ENCODE data around the gene FAM107B.

FAM107B gene

DNA sequence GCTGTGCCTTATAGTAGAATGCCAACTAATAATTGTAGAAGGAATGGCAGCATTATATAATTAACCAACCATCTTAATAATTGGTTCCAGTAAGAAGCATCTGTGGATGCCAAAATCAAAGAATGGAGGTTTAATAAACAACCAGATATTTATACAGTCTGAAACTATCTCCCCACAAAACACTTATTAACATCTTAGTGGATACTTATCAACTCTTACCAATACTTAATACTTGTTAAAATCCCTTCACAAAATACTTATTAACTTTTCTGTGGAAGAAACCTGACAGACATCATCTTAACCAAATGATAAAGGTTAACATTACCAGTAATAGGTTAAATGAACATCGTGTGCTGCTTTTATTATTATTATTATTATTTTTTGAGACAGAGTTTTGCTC, 29.1 kb upstream of the FAM107B start:
- no peak overlapping the region for H3K27ac Mint-ChIP-seq
- H3K36me3 Mint-ChIP-seq (ENCODE audit: low read depth) = no peaks in the 10 kb centered on the region
- peaks cover 6% of the 10 kb centered on the region for H3K9me3 Mint-ChIP-seq
- no peak for DNase-seq
- H3K27me3 Mint-ChIP-seq (ENCODE audit: low read depth, poor library complexity) = peaks cover 9% of the 10 kb centered on the region
- H3K4me1 Mint-ChIP-seq = peaks cover 6% of the 10 kb centered on the region
- H3K4me3 Mint-ChIP-seq = no peak overlapping the region
- TF ChIP-seq, protein P1, sequence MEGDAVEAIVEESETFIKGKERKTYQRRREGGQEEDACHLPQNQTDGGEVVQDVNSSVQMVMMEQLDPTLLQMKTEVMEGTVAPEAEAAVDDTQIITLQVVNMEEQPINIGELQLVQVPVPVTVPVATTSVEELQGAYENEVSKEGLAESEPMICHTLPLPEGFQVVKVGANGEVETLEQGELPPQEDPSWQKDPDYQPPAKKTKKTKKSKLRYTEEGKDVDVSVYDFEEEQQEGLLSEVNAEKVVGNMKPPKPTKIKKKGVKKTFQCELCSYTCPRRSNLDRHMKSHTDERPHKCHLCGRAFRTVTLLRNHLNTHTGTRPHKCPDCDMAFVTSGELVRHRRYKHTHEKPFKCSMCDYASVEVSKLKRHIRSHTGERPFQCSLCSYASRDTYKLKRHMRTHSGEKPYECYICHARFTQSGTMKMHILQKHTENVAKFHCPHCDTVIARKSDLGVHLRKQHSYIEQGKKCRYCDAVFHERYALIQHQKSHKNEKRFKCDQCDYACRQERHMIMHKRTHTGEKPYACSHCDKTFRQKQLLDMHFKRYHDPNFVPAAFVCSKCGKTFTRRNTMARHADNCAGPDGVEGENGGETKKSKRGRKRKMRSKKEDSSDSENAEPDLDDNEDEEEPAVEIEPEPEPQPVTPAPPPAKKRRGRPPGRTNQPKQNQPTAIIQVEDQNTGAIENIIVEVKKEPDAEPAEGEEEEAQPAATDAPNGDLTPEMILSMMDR (IDR thresholded peaks at IDR 0.05) = no peak

DNA sequence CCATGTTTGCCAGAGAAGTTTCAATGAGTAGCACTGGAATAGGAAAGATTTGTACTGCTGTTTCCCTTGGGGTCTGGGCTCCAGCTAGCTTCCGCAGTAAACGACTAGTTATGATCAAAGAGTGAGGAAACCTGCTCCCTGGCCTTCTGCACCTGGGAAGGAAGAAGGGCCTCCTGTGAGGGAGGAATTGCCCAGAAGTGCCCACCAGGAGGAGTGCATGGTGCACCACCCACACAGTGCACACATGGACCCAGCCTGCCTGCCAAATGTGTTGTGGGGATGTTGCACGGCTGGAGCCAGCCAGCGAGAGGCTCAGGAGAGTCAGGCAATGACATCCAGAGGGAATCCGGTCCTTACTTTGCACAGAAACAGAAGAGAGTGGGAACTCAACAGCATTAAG, 27.0 kb upstream of the FAM107B start:
- Mint-ChIP-seq H3K36me3 (ENCODE audit: low read depth) (no peaks in the 10 kb centered on the region), H3K27ac (no peak overlapping the region), H3K9me3 (peaks cover 6% of the 10 kb centered on the region), H3K4me1 (peaks cover 6% of the 10 kb centered on the region), H3K27me3 (ENCODE audit: low read depth, poor library complexity) (peaks cover 18% of the 10 kb centered on the region), H3K4me3 (no peak overlapping the region)
- TF ChIP-seq, protein P1 (IDR thresholded peaks at IDR 0.05) = no peak
- no peak for DNase-seq

DNA sequence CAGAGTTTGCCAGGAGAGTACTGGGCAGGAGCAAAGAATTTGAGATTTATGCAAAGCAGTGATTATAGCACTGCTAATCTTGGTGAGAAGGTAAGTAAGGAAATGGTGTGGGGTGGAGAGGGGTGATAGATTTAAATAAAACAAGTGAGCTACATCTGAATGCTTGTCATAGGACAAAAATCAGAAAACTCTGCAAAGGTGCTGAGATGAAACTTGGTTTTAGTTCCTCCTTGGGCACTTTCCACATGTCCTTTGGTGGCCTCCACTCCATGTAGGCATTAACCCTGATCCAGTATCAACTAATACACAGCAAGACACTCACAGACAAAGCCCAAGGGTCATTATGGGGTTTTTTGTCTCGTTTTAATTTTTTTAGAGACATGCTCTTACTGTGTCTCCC, 25.7 kb upstream of the FAM107B start:
- H3K27me3 Mint-ChIP-seq (ENCODE audit: low read depth, poor library complexity) = peaks cover 18% of the 10 kb centered on the region
- H3K36me3 Mint-ChIP-seq (ENCODE audit: low read depth) = no peaks in the 10 kb centered on the region
- peaks cover 6% of the 10 kb centered on the region for H3K9me3 Mint-ChIP-seq
- H3K4me1 Mint-ChIP-seq = peaks cover 6% of the 10 kb centered on the region
- H3K27ac Mint-ChIP-seq = no peak overlapping the region
- TF ChIP-seq, protein P1 (IDR thresholded peaks at IDR 0.05) = no peak
- no peak overlapping the region for H3K4me3 Mint-ChIP-seq
- DNase-seq = no peak

DNA sequence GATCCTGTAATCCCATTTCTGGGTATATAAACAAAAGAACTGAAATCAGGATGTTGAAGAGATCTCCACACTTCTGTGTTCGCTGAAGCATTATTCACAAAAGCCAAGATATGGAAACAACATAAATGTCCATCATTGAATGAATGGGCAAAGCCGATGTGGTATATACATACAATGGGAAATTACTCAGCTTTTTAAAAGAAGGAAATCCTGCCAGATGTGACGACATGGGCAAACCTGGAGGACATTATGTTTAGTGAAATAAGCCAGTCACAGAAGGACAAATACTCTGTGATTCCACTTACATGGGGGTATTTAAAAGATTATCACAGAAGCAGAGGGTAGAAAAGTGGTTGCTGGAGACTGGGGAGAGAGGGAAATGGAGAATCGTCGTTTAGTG, 23.9 kb upstream of the FAM107B start:
- Mint-ChIP-seq H3K9me3 (peaks cover 6% of the 10 kb centered on the region), H3K27me3 (ENCODE audit: low read depth, poor library complexity) (peaks cover 18% of the 10 kb centered on the region), H3K4me1 (peaks cover 6% of the 10 kb centered on the region), H3K4me3 (no peak overlapping the region), H3K36me3 (ENCODE audit: low read depth) (no peaks in the 10 kb centered on the region), H3K27ac (no peak overlapping the region)
- no peak for DNase-seq
- TF ChIP-seq, protein P1 (IDR thresholded peaks at IDR 0.05) = no peak

DNA sequence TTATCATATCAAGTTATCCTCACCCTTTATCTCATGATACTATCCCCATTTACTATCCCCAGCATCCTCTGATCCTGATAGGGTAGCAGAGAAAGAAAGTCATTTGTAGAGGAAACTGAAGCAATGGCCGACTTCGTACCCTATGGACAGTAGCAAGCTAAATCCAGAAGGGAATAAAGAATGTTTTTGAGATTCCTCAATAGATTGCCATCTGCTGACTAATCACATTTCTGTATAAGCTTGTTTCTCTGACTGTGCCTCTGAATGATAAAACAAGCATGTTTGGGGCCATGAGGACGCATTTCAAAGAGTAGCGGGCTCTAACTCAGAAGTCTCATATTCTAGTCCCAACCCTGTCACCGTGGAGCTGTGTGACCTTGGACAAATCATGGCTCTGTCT, 13.2 kb upstream of the FAM107B start:
- no peak overlapping the region for H3K4me3 Mint-ChIP-seq
- DNase-seq = no peak
- H3K27me3 Mint-ChIP-seq (ENCODE audit: low read depth, poor library complexity) = peaks cover 20% of the 10 kb centered on the region
- H3K27ac Mint-ChIP-seq = no peak overlapping the region
- no peaks in the 10 kb centered on the region for H3K36me3 Mint-ChIP-seq (ENCODE audit: low read depth)
- peaks cover 15% of the 10 kb centered on the region for H3K9me3 Mint-ChIP-seq
- TF ChIP-seq, protein P1 (IDR thresholded peaks at IDR 0.05) = no peak
- no peaks in the 10 kb centered on the region for H3K4me1 Mint-ChIP-seq

DNA sequence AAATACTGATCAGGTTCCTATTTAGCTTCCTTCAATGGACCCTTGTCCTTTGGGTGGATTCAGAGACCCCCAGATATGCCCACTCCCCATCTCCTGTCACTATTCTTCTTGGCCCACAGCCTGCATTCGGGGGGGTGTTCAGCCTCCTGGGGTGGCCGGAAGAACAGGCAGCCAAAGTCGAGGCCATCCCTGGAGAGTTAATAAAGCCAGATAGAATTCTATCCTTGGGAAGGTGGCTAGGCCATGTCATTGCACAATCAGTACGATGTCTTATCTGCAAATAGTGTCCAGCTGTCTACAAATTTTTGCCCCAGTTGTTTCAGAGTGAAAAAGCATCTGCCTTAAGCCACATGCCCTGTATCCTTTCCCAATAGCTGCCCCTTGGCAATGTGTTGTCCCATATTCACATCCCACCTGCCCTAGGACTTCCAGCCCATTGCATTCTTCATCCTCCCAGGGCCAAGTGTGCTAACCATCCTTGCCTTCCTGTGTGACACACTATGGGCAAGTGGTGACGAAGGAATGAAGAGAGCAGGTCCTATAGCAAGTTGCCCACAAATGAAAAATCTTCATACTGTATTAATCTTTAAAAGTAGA, 9.9 kb upstream of the FAM107B start:
- peaks cover 15% of the 10 kb centered on the region for H3K9me3 Mint-ChIP-seq
- TF ChIP-seq, protein P1 (IDR thresholded peaks at IDR 0.05) = no peak
- no peaks in the 10 kb centered on the region for H3K4me1 Mint-ChIP-seq
- no peak for DNase-seq
- no peaks in the 10 kb centered on the region for H3K36me3 Mint-ChIP-seq (ENCODE audit: low read depth)
- no peak overlapping the region for H3K4me3 Mint-ChIP-seq
- no peak overlapping the region for H3K27ac Mint-ChIP-seq
- peaks cover 15% of the 10 kb centered on the region for H3K27me3 Mint-ChIP-seq (ENCODE audit: low read depth, poor library complexity)
